GM18873 (cell line): ENCODE results near the gene LIMS2.

Source experiments
- ATAC-seq: cut with Tn5 transposase; IDR thresholded peaks from one replicate; pipeline ENCODE4 v1.9.1; 2021; ENCODE audit warnings: mild to moderate bottlenecking, moderate library complexity, moderate number of reproducible peaks; ENCODE audit not compliant: unreplicated experiment, low FRiP score

Gene LIMS2

GRCh38 chr2:127624756-127625571, 50.4 kb downstream of the LIMS2 start:
- no peak for ATAC-seq

GRCh38 chr2:127624320-127624755, 51.0 kb downstream of the LIMS2 start:
- ATAC-seq: no peak

- no peak for ATAC-seq
Measured at GRCh38 chr2:127623388-127624319, 51.7 kb downstream of the LIMS2 start.

GRCh38 chr2:127622561-127623387, 52.6 kb downstream of the LIMS2 start:
- no peak for ATAC-seq

GRCh38 chr2:127621981-127622431, 53.3 kb downstream of the LIMS2 start:
- ATAC-seq: no peak

- ATAC-seq: no peak
Measured at GRCh38 chr2:127620866-127621265, 54.5 kb downstream of the LIMS2 start.

- no peak for ATAC-seq
Measured at GRCh38 chr2:127619877-127620705, 55.2 kb downstream of the LIMS2 start.

- no peak for ATAC-seq
Measured at GRCh38 chr2:127619203-127619590, 56.1 kb downstream of the LIMS2 start.

GRCh38 chr2:127618551-127619202, 56.7 kb downstream of the LIMS2 start:
- no peak for ATAC-seq

GRCh38 chr2:127615511-127616166, 59.7 kb downstream of the LIMS2 start:
- ATAC-seq: no peak

- no peak for ATAC-seq
Measured at GRCh38 chr2:127614731-127615130, 60.6 kb downstream of the LIMS2 start.

- ATAC-seq: no peak
Measured at GRCh38 chr2:127614246-127614645, 61.1 kb downstream of the LIMS2 start.

GRCh38 chr2:127612111-127612822, 63.1 kb downstream of the LIMS2 start:
- no peak for ATAC-seq

- no peak for ATAC-seq
Measured at GRCh38 chr2:127611076-127611925, 64.0 kb downstream of the LIMS2 start.

- no peak for ATAC-seq
Measured at GRCh38 chr2:127610561-127610960, 64.8 kb downstream of the LIMS2 start.

GRCh38 chr2:127609818-127610217, 65.5 kb downstream of the LIMS2 start:
- no peak for ATAC-seq
